ENCODE data around the gene STEAP3. TPM values are rescaled to one million over a fixed set of nuclear protein-coding genes. Genes with fewer than 3 reads are reported as not detected.

STEAP3 gene
- total and polyA plus RNA-seq, 2 donors (not counting 1 experiment from before 2014, with no cell fraction given), result 1.1 to 1.6 TPM

GRCh38 chr2:119280680-119281079 is 57.0 kb downstream of the STEAP3 start:
- ATAC-seq (ENCODE audit: low read depth), result no peak
- POLR2A ChIA-PET, result no interaction called here
- H4K20me1 ChIP-seq (ENCODE audit: control insufficient read depth, insufficient read depth, low read length, poor library complexity, severe bottlenecking), result no peaks in the 10 kb centered on the region
- no peak overlapping the region for H3K27ac ChIP-seq (ENCODE audit: low read length in 2 of 2)
- H3K36me3 ChIP-seq (replicated peaks in 1 of 2; ENCODE audit: control extremely low read depth in 1 of 2, control insufficient read depth in 1 of 2, extremely low read depth in 1 of 2, insufficient read depth in 2 of 2, low read length in 1 of 2), result no peaks in the 10 kb centered on the region
- no peaks in the 10 kb centered on the region for H3K4me1 ChIP-seq (ENCODE audit: control insufficient read depth in 2 of 2, insufficient read depth in 2 of 2, low read length in 2 of 2)
- intact Hi-C loops (cut with micrococcal nuclease), result no loop called here
- 100% methylated on average over 1 of the region's 4 CpGs for WGBS (ENCODE audit: insufficient coverage)
- no peaks in the 10 kb centered on the region for H3K9me3 ChIP-seq (ENCODE audit: control extremely low read depth in 1 of 3, control insufficient read depth in 2 of 3, insufficient read depth in 1 of 3, low read length in 2 of 3)
- no peaks in the 10 kb centered on the region for H3K79me2 ChIP-seq (ENCODE audit: control insufficient read depth, insufficient read depth, low read length)
- no peaks in the 10 kb centered on the region for H3K27me3 ChIP-seq (replicated peaks in 1 of 4; ENCODE audit: control extremely low read depth in 1 of 4, control insufficient read depth in 3 of 4, insufficient read depth in 4 of 4, low read length in 3 of 4)
- no peak overlapping the region for H3K4me3 ChIP-seq (ENCODE audit: control extremely low read depth in 1 of 5, extremely low read depth in 1 of 5, insufficient read depth in 1 of 5, low read depth in 2 of 5, low read length in 4 of 5)
- H3K27me3 Mint-ChIP-seq, result peaks cover under 1% of the 10 kb centered on the region
- CTCF ChIA-PET, result interaction anchor here (0.6 to 1.8 kb wide), 4 partner anchors 9 to 166 kb away, joined by 3 to 6 read pairs (median 4); no protein-coding TSS in a partner anchor
- no peak overlapping the region for H2AFZ ChIP-seq (ENCODE audit: insufficient read depth, low read depth, low read length, poor library complexity, severe bottlenecking)
- H3K4me3 Mint-ChIP-seq, result no peak overlapping the region
- H3K9ac ChIP-seq (ENCODE audit: low read length), result no peak overlapping the region
- H3K4me1 Mint-ChIP-seq, result no peaks in the 10 kb centered on the region
- H3K9me3 Mint-ChIP-seq (ENCODE audit: insufficient read depth), result no peaks in the 10 kb centered on the region
- H3K27ac Mint-ChIP-seq, result no peak overlapping the region
- H3K4me2 ChIP-seq (replicated peaks; ENCODE audit: low read depth, low read length, poor library complexity, severe bottlenecking), result no peak overlapping the region
- DNase-seq, result no peak
- TF ChIP-seq CTCF (IDR thresholded peaks at IDR 0.05) (no peak), EZH2 (IDR thresholded peaks at IDR 0.05; ENCODE audit: borderline replicate concordance, insufficient read depth, low read depth, low read length, poor library complexity, severe bottlenecking) (no peak)

GRCh38 chr2:119282146-119282995 is 58.7 kb downstream of the STEAP3 start:
- no peaks in the 10 kb centered on the region for H3K9me3 Mint-ChIP-seq (ENCODE audit: insufficient read depth)
- 68% methylated on average over 10 of the region's 21 CpGs for WGBS (ENCODE audit: insufficient coverage)
- DNase-seq (no peak), ATAC-seq (ENCODE audit: low read depth) (no peak)
- Histone ChIP-seq H4K20me1 (ENCODE audit: control insufficient read depth, insufficient read depth, low read length, poor library complexity, severe bottlenecking) (no peaks in the 10 kb centered on the region), H3K9ac (ENCODE audit: low read length) (no peak overlapping the region), H3K36me3 (replicated peaks in 1 of 2; ENCODE audit: control extremely low read depth in 1 of 2, control insufficient read depth in 1 of 2, extremely low read depth in 1 of 2, insufficient read depth in 2 of 2, low read length in 1 of 2) (no peaks in the 10 kb centered on the region), H3K9me3 (ENCODE audit: control extremely low read depth in 1 of 3, control insufficient read depth in 2 of 3, insufficient read depth in 1 of 3, low read length in 2 of 3) (no peaks in the 10 kb centered on the region), H3K27ac (ENCODE audit: low read length in 2 of 2) (no peak overlapping the region), H3K4me1 (ENCODE audit: control insufficient read depth in 2 of 2, insufficient read depth in 2 of 2, low read length in 2 of 2) (no peaks in the 10 kb centered on the region), H3K79me2 (ENCODE audit: control insufficient read depth, insufficient read depth, low read length) (no peaks in the 10 kb centered on the region), H3K4me2 (replicated peaks; ENCODE audit: low read depth, low read length, poor library complexity, severe bottlenecking) (no peak overlapping the region), H2AFZ (ENCODE audit: insufficient read depth, low read depth, low read length, poor library complexity, severe bottlenecking) (no peak overlapping the region), H3K4me3 (ENCODE audit: control extremely low read depth in 1 of 5, extremely low read depth in 1 of 5, insufficient read depth in 1 of 5, low read depth in 2 of 5, low read length in 4 of 5) (no peak overlapping the region), H3K27me3 (replicated peaks in 1 of 4; ENCODE audit: control extremely low read depth in 1 of 4, control insufficient read depth in 3 of 4, insufficient read depth in 4 of 4, low read length in 3 of 4) (no peaks in the 10 kb centered on the region)
- ChIA-PET CTCF (no interaction called here), POLR2A (no interaction called here)
- intact Hi-C loops (cut with micrococcal nuclease), result no loop called here
- H3K4me1 Mint-ChIP-seq, result no peaks in the 10 kb centered on the region
- H3K27me3 Mint-ChIP-seq, result no peaks in the 10 kb centered on the region
- H3K27ac Mint-ChIP-seq, result no peak overlapping the region
- TF ChIP-seq CTCF (IDR thresholded peaks at IDR 0.05) (no peak), EZH2 (IDR thresholded peaks at IDR 0.05; ENCODE audit: borderline replicate concordance, insufficient read depth, low read depth, low read length, poor library complexity, severe bottlenecking) (no peak)
- no peak overlapping the region for H3K4me3 Mint-ChIP-seq

All from B cell (primary cell).